Aorta (tissue), 5 donors: ENCODE results near the gene ADAMTS20. TPM values are rescaled to one million over a fixed set of nuclear protein-coding genes. Genes with fewer than 3 reads are reported as not detected.
"Not testable (repeated sequence)": the region's sequence is repeated elsewhere in the genome, so short reads cannot be mapped to it uniquely, and the experiment has no call there.

ENCODE experiments used
- ATAC-seq: fragments of 200-7000 bp; cut with Tn5 transposase; one replicate; pipeline ENCODE4 v1.9.1; 2022; ENCODE audit warnings: moderate library complexity; ENCODE audit not compliant: low FRiP score
- DNase-seq, 2 donors: peaks; one replicate each; pipeline ENCODE4 v3.0.0-alpha.2; 2020
- H3K27ac ChIP-seq, 2 donors: one replicate each; pipeline ENCODE4 v1.5.1; 2013; ENCODE audit warnings: low read length in 2 of 2, mild to moderate bottlenecking in 2 of 2, moderate library complexity in 2 of 2, control low read depth in 1 of 2, inconsistent platforms in 1 of 2, low read depth in 1 of 2
- H3K27me3 ChIP-seq, 2 donors: one replicate each; pipeline ENCODE4 v1.6.1; 2013; ENCODE audit warnings: control low read depth in 1 of 2, low read length in 1 of 2, mild to moderate bottlenecking in 1 of 2, moderate library complexity in 1 of 2; ENCODE audit not compliant: insufficient read depth in 2 of 2, control insufficient read depth in 1 of 2
- H3K36me3 ChIP-seq, 2 donors: one replicate each; pipeline ENCODE4 v1.6.1; 2013; ENCODE audit warnings: control low read depth in 1 of 2, low read length in 1 of 2, mild to moderate bottlenecking in 1 of 2; ENCODE audit not compliant: insufficient read depth in 2 of 2, control insufficient read depth in 1 of 2
- H3K4me1 ChIP-seq, 2 donors: one replicate each; pipeline ENCODE4 v1.6.1; 2013; ENCODE audit warnings: low read length in 2 of 2, control low read depth in 1 of 2, mild to moderate bottlenecking in 1 of 2, moderate library complexity in 1 of 2; ENCODE audit not compliant: insufficient read depth in 2 of 2, control insufficient read depth in 1 of 2
- H3K4me3 ChIP-seq, 2 donors: one replicate each; pipeline ENCODE4 v1.5.1; 2013; ENCODE audit warnings: low read length in 2 of 2, control low read depth in 1 of 2, mild to moderate bottlenecking in 1 of 2
- H3K9me3 ChIP-seq: one replicate; pipeline ENCODE4 v1.6.1; 2013; ENCODE audit warnings: mild to moderate bottlenecking, low read length; ENCODE audit not compliant: control insufficient read depth
- WGBS, 2 donors: extraction: QIAGEN DNeasy Blood & Tissue Kit; methylation state at CpG; one replicate each; pipeline ENCODE4 v1.1.7; 2013; 5-methylcytosine and 5-hydroxymethylcytosine counted together
- intact Hi-C, 2 donors: fragments of 100-400 bp; cut with DNase I; formaldehyde crosslinking; loops; one replicate each; pipeline versions ENCODE4 v1.14.2 to v1.15.0; 2022
- polyA plus RNA-seq, 2 donors: library from polyadenylated mRNA; stranded (reverse); fragments of 200-250 nt; gene quantifications; one replicate each; pipeline ENCODE4 v1.2.3, GENCODE V29; 2013
- total RNA-seq, 2 donors: library from RNA; stranded (reverse); fragmentation: NEBNext Ultra II Directional; extraction: Animal tissue kit (Norgen Biotek cat#: 25700); gene quantifications; one replicate each; pipeline ENCODE4 v1.2.1, GENCODE V29; 2021
- donor health status: healthy with polysubstance abuse.
- donor health status: Bipolar disorder and iron deficiency.
- donor health status: DM: no; HTN: no; CAD: no.
- donor health status: DM: no; HTN: no; CAD: no.
- donor health status: DM: yes; HTN: yes; CAD: no.

ADAMTS20 gene
- total and polyA plus RNA-seq, 4 donors, result not detected

- Histone ChIP-seq H3K27ac (no peak overlapping the region), H3K4me3 (no peak overlapping the region), H3K36me3 (no peaks in the 10 kb centered on the region), H3K4me1 (no peaks in the 10 kb centered on the region), H3K27me3 (no peaks in the 10 kb centered on the region), H3K9me3 (peaks cover 2% of the 10 kb centered on the region)
- DNase-seq (no peak), ATAC-seq (no peak)
- 33 to 34% methylated on average over 3 of the region's 3 CpGs for WGBS, 2 donors
- intact Hi-C loops, result no loop called here
Observed at GRCh38 chr12:43577381-43577780, 25.4 kb upstream of the ADAMTS20 start.

- Histone ChIP-seq H3K4me1 (no peaks in the 10 kb centered on the region), H3K27ac (no peak overlapping the region), H3K27me3 (no peaks in the 10 kb centered on the region), H3K4me3 (no peak overlapping the region), H3K9me3 (peaks cover 2% of the 10 kb centered on the region), H3K36me3 (no peaks in the 10 kb centered on the region)
- intact Hi-C loops, result no loop called here
- DNase-seq (no peak), ATAC-seq (no peak)
- 72 to 81% methylated on average over 2 of the region's 2 CpGs for WGBS, 2 donors
Observed at GRCh38 chr12:43576162-43576561, 24.2 kb upstream of the ADAMTS20 start.

- no peaks in the 10 kb centered on the region for H3K4me1 ChIP-seq
- H3K4me3 ChIP-seq, result no peak overlapping the region
- ATAC-seq (no peak), DNase-seq (no peak)
- H3K36me3 ChIP-seq, result no peaks in the 10 kb centered on the region
- no peaks in the 10 kb centered on the region for H3K27me3 ChIP-seq
- 40 to 49% methylated on average over 27 of the region's 27 CpGs for WGBS, 2 donors
- H3K27ac ChIP-seq, result no peak overlapping the region
- intact Hi-C loops, result no loop called here
- no peaks in the 10 kb centered on the region for H3K9me3 ChIP-seq
Observed at GRCh38 chr12:43571885-43572284, 19.9 kb upstream of the ADAMTS20 start.

GRCh38 chr12:43556057-43556456 lies 4.1 kb upstream of the ADAMTS20 start:
- Histone ChIP-seq H3K9me3 (peaks cover 1% of the 10 kb centered on the region), H3K27me3 (no peaks in the 10 kb centered on the region), H3K27ac (no peak overlapping the region), H3K36me3 (no peaks in the 10 kb centered on the region), H3K4me3 (no peak overlapping the region), H3K4me1 (no peaks in the 10 kb centered on the region)
- no peak for DNase-seq
- intact Hi-C loops, result no loop called here
- ATAC-seq, result no peak

GRCh38 chr12:43551279-43551970 lies 578 bp downstream of the ADAMTS20 start:
- 1 to 2% methylated on average over 48 of the region's 48 CpGs for WGBS, 2 donors
- no peaks in the 10 kb centered on the region for H3K27me3 ChIP-seq
- H3K4me3 ChIP-seq, result no peak overlapping the region
- peaks cover 1% of the 10 kb centered on the region for H3K9me3 ChIP-seq
- ATAC-seq, result peak; percentile 44
- H3K36me3 ChIP-seq, result no peaks in the 10 kb centered on the region
- intact Hi-C loops, result no loop called here
- peak in 1 of 2 donors; percentile 74 for DNase-seq
- H3K27ac ChIP-seq, result no peak overlapping the region
- no peaks in the 10 kb centered on the region for H3K4me1 ChIP-seq

GRCh38 chr12:43550831-43551271 lies 1.2 kb downstream of the ADAMTS20 start:
- ATAC-seq, result peak; percentile 29
- Histone ChIP-seq H3K4me1 (no peaks in the 10 kb centered on the region), H3K4me3 (no peak overlapping the region), H3K27ac (no peak overlapping the region), H3K27me3 (no peaks in the 10 kb centered on the region), H3K36me3 (no peaks in the 10 kb centered on the region), H3K9me3 (peaks cover 1% of the 10 kb centered on the region)
- no peak for DNase-seq
- 7 to 9% methylated on average over 31 of the region's 31 CpGs for WGBS, 2 donors
- intact Hi-C loops, result no loop called here

- WGBS, 2 donors, result 76 to 84% methylated on average over 3 of the region's 3 CpGs
- H3K27me3 ChIP-seq, result no peaks in the 10 kb centered on the region
- intact Hi-C loops, result no loop called here
- DNase-seq (no peak), ATAC-seq (no peak)
- H3K27ac ChIP-seq, result no peak overlapping the region
- H3K4me3 ChIP-seq, result no peak overlapping the region
- H3K4me1 ChIP-seq, result no peaks in the 10 kb centered on the region
- H3K36me3 ChIP-seq, result no peaks in the 10 kb centered on the region
- no peaks in the 10 kb centered on the region for H3K9me3 ChIP-seq
Observed at GRCh38 chr12:43544703-43545102, 7.3 kb downstream of the ADAMTS20 start.

- intact Hi-C loops, result no loop called here
- no peaks in the 10 kb centered on the region for H3K27me3 ChIP-seq
- H3K9me3 ChIP-seq, result no peaks in the 10 kb centered on the region
- no peak overlapping the region for H3K27ac ChIP-seq
- H3K4me3 ChIP-seq, result no peak overlapping the region
- DNase-seq (no peak), ATAC-seq (no peak)
- no peaks in the 10 kb centered on the region for H3K36me3 ChIP-seq
- H3K4me1 ChIP-seq, result no peaks in the 10 kb centered on the region
Observed at GRCh38 chr12:43540470-43540869, 11.5 kb downstream of the ADAMTS20 start.

- DNase-seq, H3K4me3 ChIP-seq, ATAC-seq, H3K4me1 ChIP-seq, H3K27ac ChIP-seq, intact Hi-C loops, H3K9me3 ChIP-seq, H3K27me3 ChIP-seq, H3K36me3 ChIP-seq: not testable (repeated sequence)
Observed at GRCh38 chr12:43537675-43538074, 14.3 kb downstream of the ADAMTS20 start.
